GM12878 (cell line): ENCODE measurements around the gene MUSK.

ENCODE experiments used
- MXI1 ChIP-seq: fragments of 150-350 bp; IDR thresholded peaks from 2 replicates; pipeline ENCODE4 v1.6.1; 2011; ENCODE audit warnings: low read depth, mild to moderate bottlenecking, inconsistent platforms, low read length, improper control_type of control experiment
- RCOR1 ChIP-seq: conservative IDR thresholded peaks from 2 replicates; pipeline ENCODE4 v1.6.1; 2012; ENCODE audit warnings: low read depth, low read length, improper control_type of control experiment
- SMC3 ChIP-seq: IDR thresholded peaks from 2 replicates; pipeline ENCODE4 v1.6.1; 2011; ENCODE audit warnings: low read length, improper control_type of control experiment, borderline replicate concordance
- TF ChIP-seq, protein P1 (sequence below), 3 experiments: IDR thresholded peaks in 2 of 3; conservative IDR thresholded peaks in 1 of 3; 2 replicates each; pipeline ENCODE4 v1.5.1; 2011; ENCODE audit warnings: low read depth in 3 of 3, low read length in 3 of 3, mild to moderate bottlenecking in 3 of 3, control low read depth in 2 of 3, moderate library complexity in 2 of 3, inconsistent platforms in 1 of 3, mixed read lengths in 1 of 3; ENCODE audit not compliant: control insufficient read depth in 2 of 3, insufficient read depth in 1 of 3; ENCODE audit errors: extremely low read depth in 1 of 3
- TF ChIP-seq, protein P2 (sequence below): IDR thresholded peaks from 2 replicates; pipeline ENCODE4 v1.6.1; 2012; ENCODE audit warnings: improper control_type of control experiment, low read depth, low read length; ENCODE audit not compliant: insufficient replicate concordance

DNA sequence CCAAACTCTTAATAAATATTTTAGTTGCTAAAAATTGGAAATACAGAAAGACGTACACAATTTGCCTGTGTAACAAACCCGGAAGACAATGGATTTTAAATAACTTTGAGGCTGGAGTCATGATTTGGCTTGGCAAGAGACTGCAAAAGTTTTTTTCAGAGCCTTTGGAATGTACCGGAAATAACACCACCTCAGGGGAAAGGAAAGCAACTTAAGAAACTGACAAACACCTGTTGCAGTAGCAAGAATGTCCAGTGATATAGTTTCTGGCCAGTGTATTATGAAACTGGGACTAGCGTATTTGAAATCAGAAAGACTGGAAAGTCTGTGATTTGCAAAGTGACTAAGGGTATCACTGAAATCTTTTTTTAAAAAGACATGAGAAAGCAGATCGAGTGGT is 842 bp downstream of the MUSK start:
- TF ChIP-seq, protein P1, sequence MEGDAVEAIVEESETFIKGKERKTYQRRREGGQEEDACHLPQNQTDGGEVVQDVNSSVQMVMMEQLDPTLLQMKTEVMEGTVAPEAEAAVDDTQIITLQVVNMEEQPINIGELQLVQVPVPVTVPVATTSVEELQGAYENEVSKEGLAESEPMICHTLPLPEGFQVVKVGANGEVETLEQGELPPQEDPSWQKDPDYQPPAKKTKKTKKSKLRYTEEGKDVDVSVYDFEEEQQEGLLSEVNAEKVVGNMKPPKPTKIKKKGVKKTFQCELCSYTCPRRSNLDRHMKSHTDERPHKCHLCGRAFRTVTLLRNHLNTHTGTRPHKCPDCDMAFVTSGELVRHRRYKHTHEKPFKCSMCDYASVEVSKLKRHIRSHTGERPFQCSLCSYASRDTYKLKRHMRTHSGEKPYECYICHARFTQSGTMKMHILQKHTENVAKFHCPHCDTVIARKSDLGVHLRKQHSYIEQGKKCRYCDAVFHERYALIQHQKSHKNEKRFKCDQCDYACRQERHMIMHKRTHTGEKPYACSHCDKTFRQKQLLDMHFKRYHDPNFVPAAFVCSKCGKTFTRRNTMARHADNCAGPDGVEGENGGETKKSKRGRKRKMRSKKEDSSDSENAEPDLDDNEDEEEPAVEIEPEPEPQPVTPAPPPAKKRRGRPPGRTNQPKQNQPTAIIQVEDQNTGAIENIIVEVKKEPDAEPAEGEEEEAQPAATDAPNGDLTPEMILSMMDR (IDR thresholded peaks at IDR 0.05 in 2 of 3, conservative IDR thresholded peaks at IDR 0.05 in 1 of 3; ENCODE audit: control insufficient read depth in 2 of 3, extremely low read depth in 1 of 3, insufficient read depth in 1 of 3, low read depth in 3 of 3, low read length in 3 of 3), result no peak
- TF ChIP-seq MXI1 (no peak), SMC3 (no peak), RCOR1 (no peak)
- TF ChIP-seq, protein P2, sequence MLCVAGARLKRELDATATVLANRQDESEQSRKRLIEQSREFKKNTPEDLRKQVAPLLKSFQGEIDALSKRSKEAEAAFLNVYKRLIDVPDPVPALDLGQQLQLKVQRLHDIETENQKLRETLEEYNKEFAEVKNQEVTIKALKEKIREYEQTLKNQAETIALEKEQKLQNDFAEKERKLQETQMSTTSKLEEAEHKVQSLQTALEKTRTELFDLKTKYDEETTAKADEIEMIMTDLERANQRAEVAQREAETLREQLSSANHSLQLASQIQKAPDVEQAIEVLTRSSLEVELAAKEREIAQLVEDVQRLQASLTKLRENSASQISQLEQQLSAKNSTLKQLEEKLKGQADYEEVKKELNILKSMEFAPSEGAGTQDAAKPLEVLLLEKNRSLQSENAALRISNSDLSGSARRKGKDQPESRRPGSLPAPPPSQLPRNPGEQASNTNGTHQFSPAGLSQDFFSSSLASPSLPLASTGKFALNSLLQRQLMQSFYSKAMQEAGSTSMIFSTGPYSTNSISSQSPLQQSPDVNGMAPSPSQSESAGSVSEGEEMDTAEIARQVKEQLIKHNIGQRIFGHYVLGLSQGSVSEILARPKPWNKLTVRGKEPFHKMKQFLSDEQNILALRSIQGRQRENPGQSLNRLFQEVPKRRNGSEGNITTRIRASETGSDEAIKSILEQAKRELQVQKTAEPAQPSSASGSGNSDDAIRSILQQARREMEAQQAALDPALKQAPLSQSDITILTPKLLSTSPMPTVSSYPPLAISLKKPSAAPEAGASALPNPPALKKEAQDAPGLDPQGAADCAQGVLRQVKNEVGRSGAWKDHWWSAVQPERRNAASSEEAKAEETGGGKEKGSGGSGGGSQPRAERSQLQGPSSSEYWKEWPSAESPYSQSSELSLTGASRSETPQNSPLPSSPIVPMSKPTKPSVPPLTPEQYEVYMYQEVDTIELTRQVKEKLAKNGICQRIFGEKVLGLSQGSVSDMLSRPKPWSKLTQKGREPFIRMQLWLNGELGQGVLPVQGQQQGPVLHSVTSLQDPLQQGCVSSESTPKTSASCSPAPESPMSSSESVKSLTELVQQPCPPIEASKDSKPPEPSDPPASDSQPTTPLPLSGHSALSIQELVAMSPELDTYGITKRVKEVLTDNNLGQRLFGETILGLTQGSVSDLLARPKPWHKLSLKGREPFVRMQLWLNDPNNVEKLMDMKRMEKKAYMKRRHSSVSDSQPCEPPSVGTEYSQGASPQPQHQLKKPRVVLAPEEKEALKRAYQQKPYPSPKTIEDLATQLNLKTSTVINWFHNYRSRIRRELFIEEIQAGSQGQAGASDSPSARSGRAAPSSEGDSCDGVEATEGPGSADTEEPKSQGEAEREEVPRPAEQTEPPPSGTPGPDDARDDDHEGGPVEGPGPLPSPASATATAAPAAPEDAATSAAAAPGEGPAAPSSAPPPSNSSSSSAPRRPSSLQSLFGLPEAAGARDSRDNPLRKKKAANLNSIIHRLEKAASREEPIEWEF, result no peak
